OCI-LY3 (cell line): ENCODE results near the gene TPH2.

Experiments used
- EZH2phosphoT487 ChIP-seq: fragments of 200-600 bp; shearing (Covaris generic); IDR thresholded peaks from 2 replicates; pipeline ENCODE4 v1.6.1; 2018; ENCODE audit warnings: antibody characterized with exemption, mixed run types, low read depth
- TF ChIP-seq, protein P1 (sequence below): fragments of 200-600, 300-600 bp; sonication (generic); IDR thresholded peaks from 2 replicates; pipeline ENCODE4 v1.5.1; 2014; ENCODE audit warnings: antibody characterized with exemption, low read length, low read depth

DNA sequence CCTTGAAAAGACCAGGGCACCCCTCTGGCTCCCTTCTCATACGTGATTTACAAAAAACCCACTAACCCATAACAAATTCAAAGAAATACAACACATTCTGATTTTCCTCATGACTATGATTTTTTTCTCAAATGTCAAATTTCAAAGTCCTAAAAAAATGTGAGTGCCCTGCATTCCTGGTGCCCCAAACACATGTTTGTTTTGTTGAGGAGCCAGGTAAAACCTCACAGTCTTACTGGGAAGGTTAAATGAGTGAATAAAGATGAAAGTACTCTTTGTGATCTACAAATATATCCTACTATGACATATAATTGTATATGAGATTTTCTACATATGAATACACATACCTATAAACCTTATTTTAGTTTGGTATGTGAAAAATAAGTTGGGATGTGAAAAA, 30.7 kb downstream of the TPH2 start:
- TF ChIP-seq, protein P1, sequence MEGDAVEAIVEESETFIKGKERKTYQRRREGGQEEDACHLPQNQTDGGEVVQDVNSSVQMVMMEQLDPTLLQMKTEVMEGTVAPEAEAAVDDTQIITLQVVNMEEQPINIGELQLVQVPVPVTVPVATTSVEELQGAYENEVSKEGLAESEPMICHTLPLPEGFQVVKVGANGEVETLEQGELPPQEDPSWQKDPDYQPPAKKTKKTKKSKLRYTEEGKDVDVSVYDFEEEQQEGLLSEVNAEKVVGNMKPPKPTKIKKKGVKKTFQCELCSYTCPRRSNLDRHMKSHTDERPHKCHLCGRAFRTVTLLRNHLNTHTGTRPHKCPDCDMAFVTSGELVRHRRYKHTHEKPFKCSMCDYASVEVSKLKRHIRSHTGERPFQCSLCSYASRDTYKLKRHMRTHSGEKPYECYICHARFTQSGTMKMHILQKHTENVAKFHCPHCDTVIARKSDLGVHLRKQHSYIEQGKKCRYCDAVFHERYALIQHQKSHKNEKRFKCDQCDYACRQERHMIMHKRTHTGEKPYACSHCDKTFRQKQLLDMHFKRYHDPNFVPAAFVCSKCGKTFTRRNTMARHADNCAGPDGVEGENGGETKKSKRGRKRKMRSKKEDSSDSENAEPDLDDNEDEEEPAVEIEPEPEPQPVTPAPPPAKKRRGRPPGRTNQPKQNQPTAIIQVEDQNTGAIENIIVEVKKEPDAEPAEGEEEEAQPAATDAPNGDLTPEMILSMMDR: no peak
- no peak for TF ChIP-seq EZH2phosphoT487
